Measurements from ENCODE around the gene TAMM41.
A peak's percentile ranks its signal among the peaks of the same experiment; 100 is the strongest.
"Not testable (repeated sequence)": the region's sequence is repeated elsewhere in the genome, so short reads cannot be mapped to it uniquely, and the experiment has no call there.

The TAMM41 gene

GRCh38 chr3:11778248-11778647 is 68.4 kb downstream of the TAMM41 start:
- in situ Hi-C loops (cut with HindIII; ENCODE audit: low pct_ligation_motif_present, low sequenced_read_pairs): no loop called here
- Histone ChIP-seq H3K27me3 (replicated peaks) (no peaks in the 10 kb centered on the region), H3K4me3 (ENCODE audit: low read depth, low read length) (no peak overlapping the region), H3K27ac (no peak overlapping the region), H3K36me3 (replicated peaks) (no peaks in the 10 kb centered on the region)
- TF ChIP-seq CTCF (IDR thresholded peaks at IDR 0.05; ENCODE audit: low read depth, low read length, missing control alignments): no peak
- no peak for DNase-seq

GRCh38 chr3:11776346-11776745 is 70.3 kb downstream of the TAMM41 start:
- in situ Hi-C loops (cut with HindIII; ENCODE audit: low pct_ligation_motif_present, low sequenced_read_pairs): no loop called here
- Histone ChIP-seq H3K27ac (no peak overlapping the region), H3K4me3 (ENCODE audit: low read depth, low read length) (no peak overlapping the region), H3K36me3 (replicated peaks) (no peaks in the 10 kb centered on the region), H3K27me3 (replicated peaks) (no peaks in the 10 kb centered on the region)
- TF ChIP-seq CTCF (IDR thresholded peaks at IDR 0.05; ENCODE audit: low read depth, low read length, missing control alignments): no peak
- DNase-seq: no peak

- Histone ChIP-seq H3K4me3 (ENCODE audit: low read depth, low read length) (no peak overlapping the region), H3K27me3 (replicated peaks) (no peaks in the 10 kb centered on the region), H3K27ac (no peak overlapping the region), H3K36me3 (replicated peaks) (no peaks in the 10 kb centered on the region)
- in situ Hi-C loops (cut with HindIII; ENCODE audit: low pct_ligation_motif_present, low sequenced_read_pairs): no loop called here
- TF ChIP-seq CTCF (IDR thresholded peaks at IDR 0.05; ENCODE audit: low read depth, low read length, missing control alignments): no peak
- no peak for DNase-seq
Observed at GRCh38 chr3:11775493-11775892, 71.2 kb downstream of the TAMM41 start.

GRCh38 chr3:11774296-11774877 is 72.3 kb downstream of the TAMM41 start:
- TF ChIP-seq CTCF (IDR thresholded peaks at IDR 0.05; ENCODE audit: low read depth, low read length, missing control alignments): peak; percentile 81
- in situ Hi-C loops (cut with HindIII; ENCODE audit: low pct_ligation_motif_present, low sequenced_read_pairs): no loop called here
- Histone ChIP-seq H3K27me3 (replicated peaks) (no peaks in the 10 kb centered on the region), H3K27ac (no peak overlapping the region), H3K36me3 (replicated peaks) (no peaks in the 10 kb centered on the region), H3K4me3 (ENCODE audit: low read depth, low read length) (no peak overlapping the region)
- peak; percentile 55 for DNase-seq

GRCh38 chr3:11771931-11772330 is 74.8 kb downstream of the TAMM41 start:
- H3K4me3 ChIP-seq (ENCODE audit: low read depth, low read length); H3K27me3 ChIP-seq (replicated peaks); H3K36me3 ChIP-seq (replicated peaks); H3K27ac ChIP-seq; in situ Hi-C loops (cut with HindIII; ENCODE audit: low pct_ligation_motif_present, low sequenced_read_pairs): not testable (repeated sequence)
- DNase-seq: peak; percentile 20

GRCh38 chr3:11770477-11771391 is 76.0 kb downstream of the TAMM41 start:
- no peak for TF ChIP-seq CTCF (IDR thresholded peaks at IDR 0.05; ENCODE audit: low read depth, low read length, missing control alignments)
- Histone ChIP-seq H3K36me3 (replicated peaks) (no peaks in the 10 kb centered on the region), H3K27ac (no peak overlapping the region), H3K27me3 (replicated peaks) (no peaks in the 10 kb centered on the region), H3K4me3 (ENCODE audit: low read depth, low read length) (no peak overlapping the region)
- peak; percentile 84 for DNase-seq
- in situ Hi-C loops (cut with HindIII; ENCODE audit: low pct_ligation_motif_present, low sequenced_read_pairs): no loop called here

Data from brain microvascular endothelial cell (primary cell).